Ishikawa (cell line): ENCODE measurements around the gene KLF15.

Source experiments
- CEBPB ChIP-seq: IDR thresholded peaks from 2 replicates; pipeline ENCODE4 v1.6.1; 2012
- CREB1 ChIP-seq: IDR thresholded peaks from 2 replicates; pipeline ENCODE4 v1.6.1; 2012; ENCODE audit warnings: low read depth
- EGR1 ChIP-seq: IDR thresholded peaks from 2 replicates; pipeline ENCODE4 v1.6.1; 2012
- EP300 ChIP-seq: IDR thresholded peaks from 2 replicates; pipeline ENCODE4 v1.6.1; 2012; ENCODE audit warnings: borderline replicate concordance
- FOXM1 ChIP-seq: IDR thresholded peaks from 2 replicates; pipeline ENCODE4 v1.6.1; 2012; ENCODE audit warnings: low read depth, borderline replicate concordance
- MAX ChIP-seq: IDR thresholded peaks from 2 replicates; pipeline ENCODE4 v1.6.1; 2012
- NFIC ChIP-seq: IDR thresholded peaks from 2 replicates; pipeline ENCODE4 v1.6.1; 2012
- RAD21 ChIP-seq: IDR thresholded peaks from 2 replicates; pipeline ENCODE4 v1.6.1; 2012; ENCODE audit warnings: low read depth
- REST ChIP-seq: IDR thresholded peaks from 2 replicates; pipeline ENCODE4 v1.6.1; 2012; ENCODE audit warnings: low read depth, mild to moderate bottlenecking
- TAF1 ChIP-seq: IDR thresholded peaks from 2 replicates; pipeline ENCODE4 v1.6.1; 2012; ENCODE audit warnings: low read depth, mild to moderate bottlenecking
- TCF12 ChIP-seq: IDR thresholded peaks from 2 replicates; pipeline ENCODE4 v1.6.1; 2012; ENCODE audit warnings: low read depth
- TEAD4 ChIP-seq: IDR thresholded peaks from 2 replicates; pipeline ENCODE4 v1.6.1; 2012
- USF1 ChIP-seq: IDR thresholded peaks from 2 replicates; pipeline ENCODE4 v1.6.1; 2012
- YY1 ChIP-seq: IDR thresholded peaks from 2 replicates; pipeline ENCODE4 v1.6.1; 2012; ENCODE audit warnings: low read depth
- ZBTB7A ChIP-seq: IDR thresholded peaks from 2 replicates; pipeline ENCODE4 v1.6.1; 2012; ENCODE audit warnings: low read depth

KLF15 gene

GRCh38 chr3:126395846-126396513, 38.8 kb upstream of the KLF15 start:
- TF ChIP-seq EGR1: no peak
- no peak for TF ChIP-seq RAD21
- TF ChIP-seq FOXM1: no peak
- TF ChIP-seq ZBTB7A: no peak
- no peak for TF ChIP-seq TAF1
- TF ChIP-seq MAX: no peak
- no peak for TF ChIP-seq REST
- TF ChIP-seq CREB1: no peak
- no peak for TF ChIP-seq NFIC
- no peak for TF ChIP-seq TEAD4
- no peak for TF ChIP-seq CEBPB
- TF ChIP-seq USF1: no peak

GRCh38 chr3:126394977-126395321, 37.7 kb upstream of the KLF15 start:
- no peak for TF ChIP-seq CEBPB
- TF ChIP-seq ZBTB7A: no peak
- TF ChIP-seq TEAD4: no peak
- TF ChIP-seq TCF12: no peak
- no peak for TF ChIP-seq RAD21
- no peak for TF ChIP-seq YY1
- TF ChIP-seq FOXM1: no peak
- TF ChIP-seq TAF1: no peak
- TF ChIP-seq CREB1: no peak
- no peak for TF ChIP-seq REST
- TF ChIP-seq MAX: no peak
- TF ChIP-seq NFIC: no peak
- no peak for TF ChIP-seq USF1
- no peak for TF ChIP-seq EP300
- no peak for TF ChIP-seq EGR1

- no peak for TF ChIP-seq RAD21
- TF ChIP-seq CEBPB: no peak
- no peak for TF ChIP-seq YY1
- TF ChIP-seq NFIC: no peak
- no peak for TF ChIP-seq EGR1
- TF ChIP-seq TEAD4: no peak
- no peak for TF ChIP-seq CREB1
- no peak for TF ChIP-seq USF1
- no peak for TF ChIP-seq TCF12
Measured at GRCh38 chr3:126394179-126394976, 37.2 kb upstream of the KLF15 start, which contains the start of gene CFAP100. CFAP100 (plus strand) TSS chr3:126394909; CDS start chr3:126396001, 1,092 bp downstream.

- TF ChIP-seq TCF12 (no peak), CEBPB (no peak), EP300 (no peak), RAD21 (no peak), TAF1 (no peak), NFIC (no peak), ZBTB7A (no peak), FOXM1 (no peak), CREB1 (no peak), REST (no peak), USF1 (no peak), EGR1 (no peak), YY1 (no peak), MAX (no peak)
Measured at GRCh38 chr3:126393563-126393962, 36.4 kb upstream of the KLF15 start.
